ENCODE results near the gene CBFA2T2.

CBFA2T2 gene

DNA sequence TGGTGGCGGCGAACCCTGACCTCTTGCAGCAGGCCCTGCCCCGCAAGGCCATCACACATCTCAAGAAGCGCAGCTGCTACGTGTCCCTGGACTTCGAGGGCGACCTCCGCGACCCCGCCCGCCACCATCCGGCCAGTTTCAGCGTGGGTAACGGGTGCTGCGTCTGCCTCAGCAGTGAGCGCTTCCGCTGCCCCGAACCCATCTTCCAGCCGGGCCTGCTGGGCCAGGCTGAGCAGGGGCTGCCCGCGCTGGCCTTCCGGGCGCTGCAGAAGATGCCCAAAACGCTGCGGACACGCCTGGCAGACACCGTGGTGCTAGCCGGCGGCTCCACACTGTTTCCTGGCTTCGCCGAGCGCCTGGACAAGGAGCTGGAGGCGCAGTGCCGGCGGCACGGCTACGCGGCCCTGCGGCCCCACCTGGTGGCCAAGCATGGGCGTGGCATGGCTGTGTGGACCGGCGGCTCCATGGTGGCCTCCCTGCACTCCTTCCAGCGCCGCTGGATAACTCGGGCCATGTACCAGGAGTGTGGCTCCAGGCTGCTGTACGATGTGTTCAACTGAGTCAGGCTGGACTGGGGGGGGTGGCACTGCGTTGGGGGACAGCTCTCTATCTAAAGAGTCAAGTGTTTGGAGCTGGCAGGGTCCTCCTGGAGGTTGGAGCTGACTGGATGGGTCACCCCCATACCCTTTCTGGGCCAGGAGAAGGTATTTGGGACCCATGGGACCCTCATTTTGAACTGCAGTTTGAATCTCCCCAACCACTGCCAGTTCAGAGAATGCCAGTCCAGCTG is 178.0 kb downstream of the CBFA2T2 start:
- peak; percentile 65 for DNase-seq (ENCODE audit: low read depth)

DNA sequence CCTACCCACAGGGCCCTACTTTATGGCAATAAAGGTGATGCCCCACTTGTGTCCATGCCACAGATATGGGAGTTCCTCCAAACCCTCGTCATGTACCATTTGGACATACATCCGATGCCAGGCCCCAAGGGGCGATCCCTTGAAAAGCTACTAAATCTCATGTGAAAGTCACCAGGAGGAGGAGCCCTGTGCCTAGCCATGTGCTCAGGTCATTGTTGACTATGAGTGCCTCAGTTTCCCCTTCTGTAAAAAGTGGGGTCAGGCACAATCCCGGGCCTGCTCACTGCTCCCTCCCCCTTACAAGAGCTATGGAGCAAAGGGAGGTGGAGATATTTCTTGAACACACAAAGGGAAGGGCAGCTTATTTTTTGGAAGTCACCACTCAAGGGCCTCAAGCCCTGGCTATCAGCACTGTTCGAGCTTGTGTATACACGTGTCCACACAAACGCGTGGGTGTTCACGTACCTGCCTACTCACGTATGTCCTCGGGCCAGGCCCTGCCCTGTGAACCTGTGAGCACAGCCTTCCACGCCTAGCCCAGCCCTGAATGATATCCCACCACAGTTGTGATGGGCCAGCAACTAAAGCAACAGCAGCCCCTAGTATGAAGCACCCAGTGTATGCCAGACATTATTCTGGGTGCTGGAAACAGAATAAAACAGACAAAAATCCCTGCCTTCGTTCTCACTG is 178.7 kb downstream of the CBFA2T2 start:
- DNase-seq (ENCODE audit: low read depth): no peak

DNA sequence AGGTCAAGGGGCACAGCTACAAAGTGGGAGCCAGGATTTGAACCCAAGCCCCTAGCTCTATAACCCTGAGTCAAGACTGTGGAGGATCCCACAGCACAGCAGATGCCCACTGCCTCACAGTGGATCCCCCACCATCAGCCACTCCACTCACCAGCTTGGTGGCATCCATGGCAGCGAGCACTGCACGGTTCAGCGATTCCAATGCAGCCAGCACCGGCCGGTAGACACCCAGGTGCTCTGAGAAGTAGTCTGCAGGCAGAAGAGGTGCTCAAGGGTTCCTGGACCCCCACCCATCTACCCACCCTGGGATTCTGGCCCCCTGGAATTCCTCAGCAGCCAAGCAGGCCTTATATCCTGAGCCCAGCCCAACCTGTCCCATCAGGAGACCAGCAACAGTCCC is 179.3 kb downstream of the CBFA2T2 start:
- no peak for DNase-seq (ENCODE audit: low read depth)

DNA sequence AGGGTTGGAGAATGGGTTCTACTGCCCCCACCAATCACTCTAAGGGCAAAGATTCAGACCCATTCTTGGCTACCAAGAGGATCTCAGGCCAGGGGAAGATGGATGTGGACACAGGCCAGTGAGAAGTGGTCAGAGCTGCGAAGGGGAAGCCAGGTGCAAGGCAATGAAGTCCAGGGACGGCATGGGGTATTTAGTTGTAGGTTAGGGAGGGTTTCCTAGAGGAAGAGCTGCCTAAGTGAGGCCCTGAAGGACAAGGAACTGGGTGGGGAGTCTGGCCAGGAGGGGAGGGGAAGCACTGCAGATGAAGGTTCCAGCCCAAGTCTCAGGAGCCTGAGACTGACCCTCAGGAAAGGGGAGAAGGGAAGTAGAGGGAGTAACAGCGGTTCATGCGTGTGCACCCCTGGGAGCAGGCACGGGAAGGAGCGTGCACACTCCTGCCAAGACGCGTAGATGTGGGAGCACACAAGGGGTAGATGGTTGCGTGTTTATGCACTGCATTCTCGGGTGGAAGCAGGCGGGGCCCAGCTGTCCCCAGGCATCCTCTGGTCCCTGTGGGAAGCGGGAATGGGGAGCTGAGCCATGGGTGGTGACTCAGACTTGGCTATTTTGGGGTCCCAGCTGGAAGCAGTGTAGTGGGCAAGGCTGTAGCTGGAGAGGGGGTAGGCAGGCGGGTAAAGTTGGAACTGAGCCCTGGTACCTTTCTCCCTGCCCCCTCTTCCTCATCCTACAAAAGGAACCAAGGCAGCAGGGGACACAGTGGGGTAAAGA is 180.2 kb downstream of the CBFA2T2 start:
- DNase-seq (ENCODE audit: low read depth): no peak

DNA sequence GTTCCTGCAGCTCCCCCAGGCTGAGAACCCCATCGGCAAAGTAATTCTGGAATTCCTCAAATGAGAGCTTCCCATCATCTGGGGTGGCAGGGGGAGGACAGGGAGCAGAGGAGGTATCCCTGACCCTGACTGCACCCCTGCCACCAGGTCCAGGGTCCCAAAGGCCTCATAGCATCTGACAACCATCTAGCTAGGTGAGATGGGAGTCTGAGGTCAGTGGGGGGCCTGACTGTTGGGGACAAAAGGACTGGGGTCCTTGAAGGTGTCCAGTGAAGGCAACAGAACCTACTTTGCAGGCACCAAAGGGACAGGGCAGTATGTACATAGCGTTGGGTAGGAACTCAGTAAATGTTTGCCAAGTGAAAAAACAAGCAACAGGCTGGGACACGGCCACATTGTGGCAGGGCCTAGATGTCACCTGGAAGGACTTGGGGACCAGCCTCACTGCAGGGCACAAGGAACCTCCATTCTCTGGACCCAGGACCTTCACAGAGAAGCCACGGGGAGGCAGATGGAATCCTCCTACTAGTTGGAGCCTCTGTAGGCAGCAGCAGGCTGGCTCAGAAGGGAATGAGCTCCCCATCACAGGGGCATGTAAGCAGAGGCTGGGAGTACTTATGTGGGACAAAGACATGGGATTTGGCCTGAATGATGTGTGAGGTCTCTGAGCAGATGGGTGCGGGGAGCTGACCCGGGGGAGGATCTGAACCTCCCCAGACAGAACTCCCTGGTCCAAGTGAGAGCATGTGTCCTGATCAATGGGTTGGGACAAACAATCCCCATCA is 181.0 kb downstream of the CBFA2T2 start:
- no peak for DNase-seq (ENCODE audit: low read depth)

DNA sequence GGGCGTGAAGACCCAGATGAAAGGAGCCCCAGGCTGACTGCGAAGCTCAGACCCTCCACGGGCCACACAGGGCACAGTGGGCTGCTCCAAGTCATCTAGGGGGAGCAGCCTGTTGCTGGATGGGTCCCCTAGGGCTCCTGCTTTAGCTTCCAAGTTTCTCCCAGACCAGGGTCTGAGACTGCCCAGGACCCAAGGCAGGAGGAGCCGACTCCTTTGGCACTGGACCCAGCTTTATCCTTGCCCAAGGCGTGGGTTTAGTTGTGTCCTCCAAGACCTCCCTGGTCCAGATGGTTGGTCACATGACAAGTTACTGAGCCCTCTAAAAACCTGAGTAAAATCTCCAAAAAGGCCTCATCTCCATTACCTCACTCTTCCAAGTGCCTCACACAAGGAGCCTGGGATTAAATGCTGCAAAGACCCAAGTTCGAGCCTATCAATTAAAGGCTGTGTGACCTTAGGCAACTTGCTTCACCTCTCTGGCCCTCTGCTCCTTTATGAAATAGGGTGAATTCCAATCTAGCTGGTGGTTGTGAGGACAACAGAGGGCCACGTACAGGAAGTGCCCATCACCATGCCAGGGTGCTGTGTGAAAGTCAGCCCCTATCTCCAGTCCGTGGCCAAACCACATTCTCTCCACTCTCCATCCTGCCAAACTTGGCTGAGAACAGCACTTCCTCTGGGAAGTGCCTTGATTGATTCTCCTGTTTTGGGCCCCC is 181.8 kb downstream of the CBFA2T2 start:
- no peak for DNase-seq (ENCODE audit: low read depth)

DNA sequence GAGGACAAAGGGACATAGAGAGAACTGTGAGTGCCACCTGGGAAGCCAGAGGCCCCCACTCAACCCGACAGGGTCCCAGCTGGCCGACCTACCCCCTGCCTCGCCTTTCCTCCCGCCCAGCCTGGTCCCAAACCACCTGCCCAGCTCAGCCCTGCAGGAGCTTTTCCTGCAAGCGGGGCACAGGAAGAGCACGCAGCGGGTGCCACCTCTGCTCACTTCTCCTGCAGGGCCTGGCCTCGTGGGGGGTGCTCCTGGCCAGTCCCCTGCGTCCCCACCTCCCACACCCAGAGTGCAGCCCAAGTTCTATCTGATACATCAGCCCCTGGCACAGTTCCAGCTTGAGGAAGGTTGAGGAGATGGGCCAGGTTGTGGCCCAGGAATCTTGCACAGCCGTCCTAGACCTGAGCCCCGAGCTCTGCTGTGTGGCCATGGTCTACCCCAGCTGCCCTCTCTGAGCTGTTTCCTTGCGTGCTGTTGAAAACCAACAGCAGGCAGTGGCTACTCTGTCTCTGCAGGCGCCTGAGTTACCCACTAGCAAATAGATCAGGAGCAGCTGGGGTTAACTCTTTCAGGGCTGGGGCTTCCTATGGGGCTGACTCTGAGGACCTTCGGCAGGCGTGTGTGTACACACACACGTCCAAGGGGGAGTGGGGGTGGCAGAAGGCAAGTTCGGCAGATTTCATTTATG is 182.7 kb downstream of the CBFA2T2 start:
- no peak for DNase-seq (ENCODE audit: low read depth)

DNA sequence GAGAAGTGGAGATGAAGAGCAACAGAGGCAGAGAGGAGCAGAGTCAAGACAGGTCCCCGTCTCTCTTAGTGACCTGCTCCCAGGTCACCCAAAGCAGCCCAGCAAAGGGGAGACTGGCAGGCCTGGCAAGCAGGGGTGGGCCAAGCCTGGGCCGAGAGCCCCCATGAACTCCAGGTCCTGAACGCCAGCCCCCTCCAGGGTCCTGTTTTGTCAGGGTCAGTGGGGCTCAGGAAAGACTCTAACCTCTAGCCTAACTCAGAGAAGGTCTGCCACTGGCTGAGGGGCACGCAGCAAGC is 183.2 kb downstream of the CBFA2T2 start:
- DNase-seq (ENCODE audit: low read depth): no peak

DNA sequence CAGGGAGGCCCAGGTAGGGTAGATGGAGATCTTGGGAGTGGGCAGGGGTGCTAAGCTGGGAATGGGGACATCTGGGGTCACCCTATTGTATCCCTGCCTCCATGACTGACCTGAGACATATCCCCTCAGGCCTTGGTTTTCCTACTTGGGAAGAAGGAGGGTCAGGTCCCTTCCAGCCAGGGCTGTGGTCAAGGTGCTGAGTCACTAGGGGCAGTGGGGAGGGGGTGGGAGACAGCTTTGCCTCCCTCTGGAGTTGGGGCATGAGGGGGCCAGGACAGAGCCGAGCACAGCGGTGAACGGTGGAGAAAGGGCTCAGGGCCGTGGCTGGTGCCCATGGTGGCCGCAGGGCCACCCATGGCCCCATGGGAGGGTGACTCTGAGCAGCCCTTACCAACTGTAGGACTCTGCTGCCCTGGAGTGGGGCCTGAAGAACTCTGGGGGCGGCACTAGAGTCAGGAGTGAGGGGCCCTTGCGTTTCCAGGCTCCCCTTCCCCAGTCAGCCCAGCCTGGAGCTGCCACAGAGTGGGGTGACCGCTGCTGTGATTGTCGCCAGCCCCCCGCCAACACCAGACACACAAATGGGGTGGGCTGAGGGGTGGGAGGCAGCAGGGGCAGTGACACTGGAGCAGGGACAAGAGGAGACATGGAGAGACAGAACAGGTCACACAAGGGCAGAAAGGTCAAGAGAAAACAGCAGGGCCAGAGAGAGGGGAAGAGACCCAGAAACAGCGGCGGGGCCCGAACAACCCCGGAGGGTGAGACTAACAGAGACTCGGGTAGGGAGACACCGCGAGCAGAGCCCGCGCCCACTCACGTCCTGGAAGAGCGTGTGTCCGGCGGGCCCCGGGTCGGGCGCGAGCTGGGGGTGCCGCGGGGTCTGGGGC is 183.8 kb downstream of the CBFA2T2 start:
- DNase-seq (ENCODE audit: low read depth): no peak

DNA sequence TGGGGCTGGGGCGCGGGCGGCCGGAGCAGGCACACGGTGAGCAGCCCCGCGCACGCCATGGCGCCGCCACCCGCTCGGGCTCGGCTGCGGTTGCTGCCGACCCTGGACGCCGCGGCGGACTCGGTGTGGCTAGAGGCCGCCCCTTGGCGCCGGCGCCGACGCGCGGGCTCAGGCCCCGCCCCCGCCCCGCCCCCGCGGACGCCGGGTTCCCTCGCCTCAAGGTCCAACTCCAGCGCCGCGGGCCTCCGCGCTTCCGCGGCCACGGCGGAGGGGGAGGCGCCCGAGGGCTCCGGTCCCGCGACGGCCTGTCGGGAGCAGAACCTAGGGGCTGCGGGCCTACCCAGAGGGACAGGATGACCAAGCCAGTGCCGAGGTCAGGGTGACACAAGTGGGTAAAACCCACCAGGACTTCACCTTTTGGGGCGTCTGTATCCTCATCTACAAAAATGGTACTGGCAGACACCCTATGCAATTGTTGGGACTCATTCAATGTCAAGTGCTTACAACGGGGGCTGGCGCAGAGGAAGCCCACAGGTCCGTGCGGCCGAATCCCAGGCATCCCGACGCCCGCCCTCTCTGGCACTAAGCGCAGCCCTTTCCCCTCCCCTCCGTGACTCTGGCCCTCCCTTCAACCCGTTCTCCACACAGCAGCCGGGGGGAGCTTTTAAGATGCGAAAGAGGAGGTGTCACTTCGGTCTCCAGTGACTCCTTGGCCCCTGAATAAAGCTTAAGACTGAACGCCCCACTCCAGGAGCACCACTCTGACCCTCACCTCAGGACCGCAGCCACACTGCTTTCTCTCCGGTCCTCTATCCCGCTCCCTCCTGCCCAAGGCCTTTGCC is 184.6 kb downstream of the CBFA2T2 start, which contains the start of gene NECAB3:
Gene NECAB3 (minus strand): TSS at position 135 of the 842 bp plus-strand sequence. CDS start 76 bp downstream, at position 59.
- peak; percentile 78 for DNase-seq (ENCODE audit: low read depth)

DNA sequence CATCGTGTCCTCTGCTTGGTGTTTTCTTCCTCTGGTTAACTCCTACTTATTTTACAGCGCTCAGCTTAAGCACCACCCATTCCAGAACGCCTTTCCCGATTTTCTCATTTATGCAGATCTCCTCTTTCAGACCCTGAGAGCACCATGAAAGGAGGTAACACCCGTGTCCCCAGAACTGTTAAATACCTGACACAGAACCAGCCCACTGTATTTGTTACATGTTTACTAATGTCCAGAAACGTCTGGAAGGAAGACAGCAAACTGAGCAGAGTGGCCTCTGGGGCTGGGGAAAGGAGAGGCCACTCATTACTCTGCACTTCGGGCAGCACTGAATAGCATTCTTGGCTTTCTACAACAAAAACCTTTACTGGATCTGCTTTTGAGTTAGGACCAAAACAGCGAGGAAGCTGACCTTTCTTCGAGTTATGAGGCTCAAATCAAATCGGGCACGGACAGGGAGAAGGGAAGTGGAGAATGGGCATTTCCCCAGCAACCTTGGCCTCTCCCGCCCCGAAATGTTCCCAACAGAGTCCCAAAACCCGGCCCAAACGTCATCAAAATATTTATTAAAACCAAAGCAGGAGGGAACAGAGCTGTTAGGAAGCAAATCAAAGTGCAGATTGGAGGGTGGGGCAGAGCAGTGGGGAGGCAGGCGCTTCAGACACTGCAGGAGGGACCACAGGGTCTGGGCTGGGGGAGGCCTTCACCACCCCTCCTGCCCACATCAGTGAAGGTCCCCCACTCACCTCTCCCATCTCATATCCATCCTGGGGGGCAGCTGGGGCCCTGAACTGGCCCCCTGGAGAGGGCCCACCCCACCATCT is 185.5 kb downstream of the CBFA2T2 start:
- DNase-seq (ENCODE audit: low read depth): peak; percentile 86

DNA sequence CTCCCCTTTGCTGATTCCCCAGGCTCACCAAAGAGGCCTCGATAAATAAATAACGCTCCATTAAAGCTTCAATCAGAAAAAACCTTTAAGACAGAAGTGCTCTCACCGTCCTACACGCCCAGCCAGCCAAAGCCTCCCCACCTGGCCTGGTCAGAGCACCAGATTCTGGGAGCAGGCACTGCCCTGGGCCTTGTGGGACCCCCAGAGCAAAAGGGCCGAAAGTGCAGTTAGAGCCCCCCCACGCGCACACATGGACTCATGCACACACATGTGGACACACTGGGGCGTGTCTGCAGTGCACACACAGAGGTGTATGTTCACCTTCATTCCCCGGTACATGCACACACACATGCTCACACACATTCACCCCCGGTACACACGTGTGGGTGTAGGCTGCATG is 186.2 kb downstream of the CBFA2T2 start:
- DNase-seq (ENCODE audit: low read depth): no peak

DNA sequence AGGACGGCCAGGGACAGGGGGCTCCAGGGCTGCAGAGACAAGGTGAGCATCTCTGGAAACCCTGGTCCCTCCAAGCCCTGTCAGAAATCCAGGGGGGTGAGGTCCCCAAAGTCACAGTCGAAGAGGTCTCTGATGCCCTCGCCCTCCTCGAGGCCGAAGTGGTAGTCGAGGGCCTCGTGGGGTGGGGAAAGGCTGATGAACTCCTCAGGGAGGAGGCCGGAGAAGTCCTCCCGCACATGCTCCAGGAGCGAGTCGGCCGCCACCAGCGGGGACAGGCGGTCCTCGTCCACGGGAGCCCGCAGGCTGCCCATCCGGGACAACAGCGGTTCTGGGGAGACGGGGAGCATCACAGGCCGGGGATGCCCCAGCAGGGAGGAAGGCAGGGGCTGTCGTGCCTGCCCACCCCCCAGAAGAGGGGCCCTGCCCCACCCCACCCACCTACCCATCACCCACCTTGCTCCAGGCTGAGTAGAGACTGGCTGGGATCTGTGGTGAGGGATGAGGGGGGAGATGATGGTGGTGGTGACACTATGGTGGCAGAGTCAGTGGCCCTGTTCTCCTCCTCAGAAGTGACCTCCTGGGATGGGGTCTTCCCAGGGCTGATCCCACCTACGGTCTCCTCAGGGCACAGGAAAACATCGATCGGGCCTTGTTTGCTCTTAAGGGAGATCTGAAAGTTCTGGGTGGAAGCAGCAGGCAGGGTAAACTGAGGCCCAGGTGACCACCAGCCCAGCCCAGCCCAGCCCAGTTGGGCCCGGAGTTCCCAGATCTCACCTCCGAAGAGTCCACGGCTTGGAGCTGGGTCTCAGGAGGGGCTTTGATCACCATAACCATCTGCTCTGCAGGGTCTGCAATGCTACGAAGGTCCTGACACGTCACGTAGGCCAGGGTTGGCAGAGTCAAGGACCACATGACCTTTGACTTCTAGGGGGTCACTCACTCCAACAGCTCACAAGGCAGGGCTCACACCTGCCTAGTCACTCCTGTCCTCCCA is 187.1 kb downstream of the CBFA2T2 start:
- no peak for DNase-seq (ENCODE audit: low read depth)

DNA sequence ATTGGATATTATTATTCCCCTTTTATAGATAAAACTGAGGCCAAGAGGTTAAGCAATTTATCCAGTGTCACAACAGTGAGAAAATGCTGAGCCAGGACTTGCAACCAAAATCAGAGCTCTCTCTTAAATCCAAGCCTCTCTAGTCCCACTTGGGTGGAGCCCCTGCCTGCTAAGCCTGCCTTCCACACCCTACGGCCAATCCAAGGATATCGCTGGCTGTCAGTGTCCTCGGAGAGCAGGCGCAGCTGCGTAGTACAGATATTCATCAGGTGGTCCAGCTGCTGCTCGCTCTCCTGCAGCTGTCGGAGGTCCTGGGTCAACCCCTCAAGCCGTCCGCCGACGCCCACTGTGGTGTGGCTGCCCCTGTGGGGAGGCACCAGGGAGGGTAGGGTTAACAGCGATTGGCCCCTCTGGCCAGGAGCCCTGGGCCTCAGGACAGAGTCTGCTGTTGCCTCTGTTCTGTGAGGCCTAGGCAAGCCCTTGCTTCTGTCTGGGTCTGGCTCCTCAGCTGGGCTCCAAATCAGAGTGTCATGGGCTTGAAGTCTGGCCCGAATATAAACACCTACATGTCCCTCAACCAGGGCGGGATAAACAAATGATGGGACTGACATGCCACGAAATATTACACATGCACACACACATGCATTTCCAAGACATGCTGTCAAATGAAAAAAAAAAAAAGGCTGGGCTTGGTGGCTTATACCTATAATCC is 188.3 kb downstream of the CBFA2T2 start:
- DNase-seq (ENCODE audit: low read depth): no peak

DNA sequence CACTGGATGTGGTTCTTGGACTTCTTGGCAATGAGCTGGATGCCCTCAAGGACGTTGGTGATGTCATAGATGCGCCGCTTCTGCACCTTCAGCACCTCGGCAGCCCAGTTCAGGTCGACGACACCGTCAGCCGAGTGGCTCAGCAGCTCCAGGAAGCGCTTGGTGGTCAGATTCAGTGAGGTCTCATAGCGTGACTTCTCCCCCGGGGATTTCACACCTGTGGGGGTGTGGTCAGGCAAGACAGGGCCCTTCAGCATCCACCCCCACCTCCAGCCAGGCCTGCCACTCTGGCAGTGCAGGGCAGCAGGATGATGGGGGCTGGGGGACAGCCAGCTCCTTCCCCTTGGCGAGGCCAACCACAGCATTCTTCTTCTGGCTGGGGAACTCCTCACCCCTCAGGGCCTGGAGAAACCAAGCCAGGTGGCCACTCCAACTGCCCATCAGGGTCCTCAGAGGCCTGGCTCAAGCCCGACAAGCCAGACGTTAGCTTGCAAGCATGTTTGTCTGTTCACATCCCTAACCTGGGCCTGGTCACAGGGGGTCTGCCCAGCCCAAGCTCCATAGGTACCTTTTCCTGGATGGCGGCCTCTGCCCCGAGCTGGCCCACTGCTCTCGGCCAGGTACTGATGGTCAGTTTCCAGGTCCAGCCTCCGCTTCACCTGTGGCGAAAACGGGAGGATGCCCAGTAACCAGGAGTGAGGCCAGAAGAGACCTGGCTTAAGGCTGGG is 190.0 kb downstream of the CBFA2T2 start:
- no peak for DNase-seq (ENCODE audit: low read depth)
